GM15510 (cell line): ENCODE measurements around the gene ENSA.

Experiments used
- POLR2A ChIP-seq: IDR thresholded peaks from 3 replicates; pipeline ENCODE4 v1.6.1; 2011; ENCODE audit warnings: borderline replicate concordance; ENCODE audit not compliant: insufficient read length; ENCODE audit errors: extremely low read depth

The ENSA gene

GRCh38 chr1:150596095-150596892, 33.1 kb downstream of the ENSA start:
- no peak for TF ChIP-seq POLR2A

DNA sequence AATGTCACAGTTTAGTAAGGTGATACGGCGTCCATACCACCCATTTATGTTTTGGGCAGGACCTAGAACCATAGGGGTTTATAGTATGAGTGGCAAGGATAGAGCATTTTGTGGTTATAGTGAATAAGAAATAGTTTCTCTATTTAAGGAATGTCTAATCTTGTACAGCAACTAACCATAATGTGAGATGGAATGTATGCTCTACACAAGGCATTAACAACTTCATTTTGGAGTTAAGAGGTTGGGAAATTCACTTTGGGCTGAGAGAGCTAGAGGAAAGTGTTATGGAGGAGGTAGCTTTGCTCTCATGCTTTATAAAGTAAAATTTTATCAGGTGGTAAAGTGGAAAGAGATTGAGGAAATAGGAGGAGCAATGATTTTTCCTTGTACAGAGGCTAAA, 47.0 kb downstream of the ENSA start:
- TF ChIP-seq POLR2A, result no peak

DNA sequence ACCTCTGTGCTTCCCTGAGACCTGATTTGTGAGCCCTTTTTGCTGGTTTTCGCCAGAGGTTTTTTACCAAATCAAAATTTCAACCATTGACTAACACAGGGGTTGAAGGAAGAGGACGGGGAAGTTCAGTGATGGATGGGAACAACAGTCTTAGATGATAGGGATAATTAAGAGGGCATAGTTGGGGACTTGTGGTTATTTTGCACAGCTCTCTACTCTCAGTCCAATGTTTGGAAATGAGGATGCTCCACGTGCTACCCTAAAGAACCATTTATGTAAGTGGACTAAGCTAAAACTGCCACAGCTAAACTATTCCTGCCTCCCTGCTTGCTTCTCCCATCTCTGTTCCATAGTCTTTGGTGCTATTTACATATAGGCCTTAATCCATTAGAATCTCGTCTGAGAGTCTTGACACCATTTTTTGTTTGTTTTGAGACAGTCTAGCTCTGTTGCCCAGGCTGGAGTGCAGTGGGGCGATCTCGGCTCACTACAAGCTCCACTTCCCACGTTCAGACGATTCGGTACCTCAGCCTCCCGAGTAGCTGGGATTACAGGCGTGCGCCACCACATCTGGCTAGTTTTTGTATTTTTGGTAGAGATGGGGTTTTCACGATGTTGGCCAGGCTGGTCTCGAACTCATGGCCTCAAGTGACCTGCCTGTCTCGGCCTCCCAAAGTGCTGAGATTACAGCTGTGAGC, 49.3 kb downstream of the ENSA start:
- TF ChIP-seq POLR2A, result no peak

DNA sequence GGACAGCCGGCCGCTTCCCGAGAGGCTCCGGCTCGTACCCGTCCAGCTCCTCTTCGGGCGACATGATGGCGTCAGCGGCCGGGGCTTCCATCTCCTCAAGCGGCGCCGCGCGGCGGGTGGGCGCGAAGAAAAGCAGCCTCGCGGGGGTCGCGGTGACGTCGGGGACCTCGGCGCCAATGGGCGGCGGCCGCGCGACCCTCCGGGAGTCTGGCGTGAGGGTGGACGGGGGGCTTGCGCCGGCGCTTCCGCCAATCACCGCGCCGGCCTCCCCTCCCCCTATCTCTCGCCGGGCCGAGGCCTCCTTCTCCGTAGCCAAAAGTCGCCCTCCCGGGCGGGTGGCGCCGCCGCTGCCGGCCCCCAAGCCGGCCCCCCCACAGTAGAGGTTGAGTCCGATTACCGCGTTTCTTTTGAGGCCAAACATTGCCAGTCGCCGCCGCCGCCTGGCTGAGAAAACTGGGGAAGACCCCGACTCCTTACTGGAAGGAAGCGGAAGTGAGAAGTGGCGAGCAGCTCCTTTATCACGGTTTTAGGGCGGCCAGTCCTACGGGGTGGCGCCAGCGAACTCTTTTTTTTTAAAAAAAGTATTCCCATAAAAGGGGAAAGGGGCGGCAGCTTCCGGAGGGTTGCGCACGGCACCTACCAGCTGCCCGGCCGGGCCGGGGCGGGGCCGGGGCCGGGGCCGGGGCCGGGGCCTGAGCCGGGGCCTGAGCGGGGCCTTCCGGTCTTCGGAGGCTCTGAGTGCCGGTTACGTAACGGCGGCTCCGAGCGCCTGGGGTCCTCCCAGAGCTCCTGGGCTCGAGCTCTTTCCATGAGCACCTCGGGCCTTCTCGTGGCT, 50.1 kb downstream of the ENSA start, which contains the start of gene MCL1:
MCL1 (minus strand) TSS at position 501 of the 835 bp plus-strand sequence; CDS start at position 421, 80 bp downstream.
- TF ChIP-seq POLR2A, result peak; percentile 99

DNA sequence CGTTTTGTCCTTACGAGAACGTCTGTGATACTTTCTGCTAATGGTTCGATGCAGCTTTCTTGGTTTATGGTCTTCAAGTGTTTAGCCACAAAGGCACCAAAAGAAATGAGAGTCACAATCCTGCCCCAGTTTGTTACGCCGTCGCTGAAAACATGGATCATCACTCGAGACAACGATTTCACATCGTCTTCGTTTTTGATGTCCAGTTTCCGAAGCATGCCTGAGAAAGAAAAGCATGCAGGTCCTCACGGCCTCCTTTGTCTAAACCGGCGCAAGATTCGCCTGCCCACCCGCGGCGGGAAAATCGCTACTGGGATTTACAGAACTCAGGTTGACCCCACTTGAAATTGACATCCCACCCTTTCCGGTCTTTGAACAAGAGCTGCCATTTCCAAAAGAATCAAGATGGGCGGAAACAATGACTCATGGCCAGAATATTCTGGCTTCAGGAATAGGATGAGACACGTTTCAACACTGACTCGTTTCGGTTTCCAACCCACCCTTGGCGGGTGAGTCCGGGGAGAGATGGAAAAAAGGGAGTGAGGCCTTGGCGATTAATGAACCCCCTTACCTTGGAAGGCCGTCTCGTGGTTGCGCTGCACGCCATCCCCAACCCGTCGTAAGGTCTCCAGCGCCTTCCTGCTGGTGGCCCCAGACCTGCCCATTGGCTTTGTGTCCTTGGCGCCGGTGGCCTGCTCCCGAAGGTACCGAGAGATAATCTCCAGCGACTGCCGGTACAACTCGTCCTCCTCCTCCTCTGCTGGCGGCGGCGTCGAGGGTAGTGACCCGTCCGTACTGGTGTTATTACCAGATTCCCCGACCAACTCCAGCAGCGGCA, 50.9 kb downstream of the ENSA start:
- TF ChIP-seq POLR2A, result no peak

DNA sequence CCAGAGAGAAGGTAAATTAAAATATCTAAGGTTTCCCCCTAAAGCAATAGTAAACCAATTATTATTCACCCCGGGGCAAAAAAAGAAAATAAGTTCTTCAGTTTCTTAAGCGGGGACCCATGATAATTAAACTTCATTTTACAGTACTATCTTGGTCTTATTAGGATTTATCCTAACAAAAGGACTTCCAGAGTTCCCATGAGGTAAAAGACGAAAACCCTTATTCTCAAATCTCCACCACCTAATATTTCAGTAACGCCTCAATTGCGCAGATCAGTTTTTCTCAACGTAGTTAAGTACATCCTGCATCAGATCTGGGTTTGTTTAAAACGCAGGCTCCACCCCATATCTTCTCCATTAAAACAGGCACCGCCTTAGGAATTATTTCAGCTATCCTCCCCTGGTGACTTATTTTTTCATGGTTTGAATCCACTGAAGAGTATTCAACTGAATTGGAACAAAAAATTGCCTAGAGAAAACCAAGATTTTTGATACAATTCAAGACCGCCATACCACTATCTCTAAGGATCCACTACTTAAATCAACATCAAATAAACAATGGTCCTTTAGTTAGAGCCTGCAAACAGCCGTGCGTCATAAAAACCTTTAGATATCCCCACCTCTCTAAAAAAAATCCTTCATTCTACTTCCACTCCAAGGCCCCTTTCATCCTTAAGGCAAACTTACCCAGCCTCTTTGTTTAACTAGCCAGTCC, 51.7 kb downstream of the ENSA start:
- no peak for TF ChIP-seq POLR2A

- no peak for TF ChIP-seq POLR2A
Measured at GRCh38 chr1:150576794-150577556, 52.4 kb downstream of the ENSA start.

DNA sequence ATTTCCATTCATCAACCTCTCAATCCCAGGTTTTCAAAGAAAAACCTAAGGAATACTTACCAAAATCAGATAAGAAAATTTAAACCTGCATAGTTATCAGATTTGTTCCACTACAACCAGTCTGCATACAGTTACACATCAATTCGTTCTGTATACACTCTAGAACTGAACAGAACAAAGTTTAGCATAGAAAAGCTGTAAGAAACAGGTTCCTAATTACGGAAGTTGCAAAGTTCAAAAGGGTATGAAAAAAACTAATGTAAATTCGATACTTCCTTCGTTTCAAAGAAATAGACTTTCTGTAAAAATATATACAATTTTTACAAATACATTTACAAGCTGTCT, 53.1 kb downstream of the ENSA start:
- TF ChIP-seq POLR2A, result no peak

DNA sequence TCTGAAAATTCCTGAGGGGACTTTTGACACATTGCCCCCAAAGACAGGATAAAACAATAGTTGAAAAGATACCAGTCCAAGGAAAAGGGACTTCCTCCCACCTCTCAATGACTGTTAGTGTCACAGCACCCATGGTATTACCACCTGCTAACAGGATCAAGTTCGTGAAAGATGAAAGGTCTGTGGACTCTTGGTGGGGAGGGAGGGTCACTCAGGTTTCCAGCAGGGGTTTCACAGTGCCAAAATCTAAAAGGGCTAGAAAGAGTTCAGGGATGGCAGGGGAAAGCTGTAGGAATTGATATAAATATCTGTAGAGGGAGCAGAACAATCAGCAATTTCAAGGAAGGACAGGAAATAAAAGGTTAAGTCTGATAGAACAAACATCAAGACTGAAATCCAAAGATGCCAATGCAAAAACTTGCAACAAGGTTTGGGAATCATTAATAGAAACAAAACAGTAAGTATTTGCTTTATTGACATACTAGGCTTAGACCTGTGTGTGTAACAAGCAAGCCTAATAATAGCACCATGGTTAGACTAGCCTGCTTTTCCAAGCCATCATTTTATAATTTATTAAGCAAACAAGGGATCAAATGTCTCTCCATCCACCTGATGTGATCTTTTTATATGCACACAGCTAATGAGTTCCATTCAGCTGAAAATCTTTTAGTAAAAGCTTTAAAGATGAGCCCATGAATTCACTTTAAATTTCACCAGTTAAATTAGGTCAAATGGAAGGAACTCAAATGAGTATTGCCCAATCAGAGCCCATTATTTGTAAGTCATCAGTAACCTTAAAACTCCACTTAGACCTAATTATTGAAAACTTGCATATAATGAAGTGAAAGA, 53.7 kb downstream of the ENSA start:
- TF ChIP-seq POLR2A, result no peak

- no peak for TF ChIP-seq POLR2A
Measured at GRCh38 chr1:150575072-150575489, 54.3 kb downstream of the ENSA start.

- TF ChIP-seq POLR2A, result no peak
Measured at GRCh38 chr1:150574260-150575071, 54.9 kb downstream of the ENSA start.

DNA sequence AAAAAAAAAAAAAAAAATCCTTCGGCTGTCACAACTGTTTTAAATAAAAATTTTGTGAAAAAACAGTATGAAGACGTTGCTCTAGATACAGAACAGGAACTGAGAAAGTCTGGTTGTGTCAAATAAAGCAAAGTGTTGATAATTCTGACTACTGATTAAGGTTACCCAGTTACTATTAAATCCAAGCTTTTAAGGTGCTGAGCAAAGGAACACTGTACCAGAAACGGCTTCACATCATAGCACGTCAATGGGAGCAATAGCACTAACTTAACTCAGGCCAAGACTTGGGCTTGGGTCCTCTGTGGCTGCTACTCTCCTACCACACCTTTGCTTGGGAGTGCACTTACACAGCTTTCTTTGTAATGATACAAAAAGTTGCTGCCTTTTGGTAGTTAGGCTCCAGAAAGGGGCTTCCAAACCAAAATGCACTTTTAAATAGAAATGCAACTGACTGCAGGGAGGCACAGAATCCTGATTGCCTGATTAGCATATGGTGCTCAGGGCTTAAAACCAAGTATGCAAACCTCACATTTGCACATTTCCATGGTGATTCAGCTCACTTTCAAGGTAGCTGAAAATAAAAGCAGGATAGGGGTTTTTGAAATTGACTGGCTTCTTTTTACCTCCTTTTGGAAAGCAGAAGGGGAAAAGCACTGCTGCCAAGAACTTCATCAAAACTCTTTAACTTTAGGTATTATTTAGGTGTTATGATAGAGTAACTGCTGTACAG, 56.3 kb downstream of the ENSA start:
- TF ChIP-seq POLR2A, result peak; percentile 36
